PC-9 (cell line): ENCODE results near the gene XPNPEP1.

Experiments used
- EZH2 ChIP-seq: fragments of 200-600 bp; sonication (generic); IDR thresholded peaks from 2 replicates; pipeline ENCODE4 v1.8.0; 2017; ENCODE audit warnings: antibody characterized with exemption, low read depth
- TF ChIP-seq, protein P1 (sequence below): fragments of 200-600 bp; sonication (generic); conservative IDR thresholded peaks from 2 replicates; pipeline ENCODE4 v1.6.1; 2017; ENCODE audit warnings: mixed run types, antibody characterized with exemption, mild to moderate bottlenecking, moderate library complexity

DNA sequence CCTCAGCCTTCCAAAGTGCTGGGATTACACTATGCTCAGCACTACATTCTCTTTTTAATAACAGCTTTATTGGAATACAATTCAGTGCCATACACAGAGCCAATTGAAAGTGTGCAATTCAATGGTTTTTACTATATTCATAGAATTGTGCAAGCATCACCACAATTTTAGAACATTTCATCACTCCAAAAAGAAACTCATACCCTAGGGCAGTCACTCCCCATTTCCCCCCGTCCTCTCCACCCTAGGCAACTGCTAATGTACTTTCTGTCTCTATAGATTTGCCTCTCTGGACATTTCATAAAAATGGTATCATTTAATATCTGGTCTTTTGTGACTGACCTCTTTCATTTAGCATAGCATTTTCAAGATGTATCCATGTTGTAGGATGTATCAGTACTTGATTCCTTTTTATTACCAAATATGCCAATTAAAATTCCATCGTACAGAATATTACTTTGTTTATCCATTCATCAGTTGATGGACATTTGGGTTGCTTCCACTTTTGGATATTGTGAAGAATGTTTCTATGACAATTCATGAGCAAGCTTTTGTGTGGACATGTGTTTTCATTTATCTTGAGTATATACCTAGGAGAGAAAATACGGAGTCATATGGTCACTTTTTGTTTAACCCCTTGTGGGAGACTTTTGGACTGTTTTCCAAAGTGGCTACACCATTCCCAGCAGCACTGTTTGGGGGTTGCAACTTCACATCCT, 6.3 kb upstream of the XPNPEP1 start:
- TF ChIP-seq, protein P1, sequence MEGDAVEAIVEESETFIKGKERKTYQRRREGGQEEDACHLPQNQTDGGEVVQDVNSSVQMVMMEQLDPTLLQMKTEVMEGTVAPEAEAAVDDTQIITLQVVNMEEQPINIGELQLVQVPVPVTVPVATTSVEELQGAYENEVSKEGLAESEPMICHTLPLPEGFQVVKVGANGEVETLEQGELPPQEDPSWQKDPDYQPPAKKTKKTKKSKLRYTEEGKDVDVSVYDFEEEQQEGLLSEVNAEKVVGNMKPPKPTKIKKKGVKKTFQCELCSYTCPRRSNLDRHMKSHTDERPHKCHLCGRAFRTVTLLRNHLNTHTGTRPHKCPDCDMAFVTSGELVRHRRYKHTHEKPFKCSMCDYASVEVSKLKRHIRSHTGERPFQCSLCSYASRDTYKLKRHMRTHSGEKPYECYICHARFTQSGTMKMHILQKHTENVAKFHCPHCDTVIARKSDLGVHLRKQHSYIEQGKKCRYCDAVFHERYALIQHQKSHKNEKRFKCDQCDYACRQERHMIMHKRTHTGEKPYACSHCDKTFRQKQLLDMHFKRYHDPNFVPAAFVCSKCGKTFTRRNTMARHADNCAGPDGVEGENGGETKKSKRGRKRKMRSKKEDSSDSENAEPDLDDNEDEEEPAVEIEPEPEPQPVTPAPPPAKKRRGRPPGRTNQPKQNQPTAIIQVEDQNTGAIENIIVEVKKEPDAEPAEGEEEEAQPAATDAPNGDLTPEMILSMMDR: no peak
- TF ChIP-seq EZH2: no peak
